WTC11 (cell line): Measurements from ENCODE around the gene TMEM218.

ENCODE experiments used
- CTCF ChIP-seq: fragments of 200-600 bp; IDR thresholded peaks from 2 replicates; pipeline ENCODE4 v1.8.0; 2022; ENCODE audit warnings: antibody characterized with exemption
- PRDM15 ChIP-seq: sonication (generic); formaldehyde crosslinking; IDR thresholded peaks from 2 replicates; pipeline ENCODE4 v1.8.0; 2022; ENCODE audit warnings: missing genetic modification reagents
- SMAD3 ChIP-seq: sonication (generic); formaldehyde crosslinking; IDR thresholded peaks from 2 replicates; pipeline ENCODE4 v1.8.0; 2022; ENCODE audit warnings: missing genetic modification reagents, mild to moderate bottlenecking, borderline replicate concordance
- TEAD4 ChIP-seq: sonication (generic); formaldehyde crosslinking; IDR thresholded peaks from 2 replicates; pipeline ENCODE4 v1.8.0; 2022; ENCODE audit warnings: mild to moderate bottlenecking, missing genetic modification reagents
- ZNF138 ChIP-seq: sonication (generic); formaldehyde crosslinking; conservative IDR thresholded peaks from 2 replicates; pipeline ENCODE4 v1.8.1; 2022; ENCODE audit warnings: mild to moderate bottlenecking, moderate library complexity, missing genetic modification reagents
- TF ChIP-seq, protein P1 (sequence below): sonication (generic); formaldehyde crosslinking; IDR thresholded peaks from 2 replicates; pipeline ENCODE4 v1.8.1; 2023; ENCODE audit warnings: mild to moderate bottlenecking, missing genetic modification reagents, moderate library complexity

GRCh38 chr11:125056931-125057692 lies 54.3 kb downstream of the TMEM218 start:
- no peak for TF ChIP-seq CTCF
- TF ChIP-seq SMAD3 (CRISPR knock-in tag), result no peak
- TF ChIP-seq TEAD4, result no peak
- no peak for TF ChIP-seq PRDM15
- no peak for TF ChIP-seq ZNF138
- TF ChIP-seq, protein P1, sequence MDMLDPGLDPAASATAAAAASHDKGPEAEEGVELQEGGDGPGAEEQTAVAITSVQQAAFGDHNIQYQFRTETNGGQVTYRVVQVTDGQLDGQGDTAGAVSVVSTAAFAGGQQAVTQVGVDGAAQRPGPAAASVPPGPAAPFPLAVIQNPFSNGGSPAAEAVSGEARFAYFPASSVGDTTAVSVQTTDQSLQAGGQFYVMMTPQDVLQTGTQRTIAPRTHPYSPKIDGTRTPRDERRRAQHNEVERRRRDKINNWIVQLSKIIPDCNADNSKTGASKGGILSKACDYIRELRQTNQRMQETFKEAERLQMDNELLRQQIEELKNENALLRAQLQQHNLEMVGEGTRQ (CRISPR knock-in tag), result no peak
